ENCODE measurements around the gene SNRNP48.

DNA sequence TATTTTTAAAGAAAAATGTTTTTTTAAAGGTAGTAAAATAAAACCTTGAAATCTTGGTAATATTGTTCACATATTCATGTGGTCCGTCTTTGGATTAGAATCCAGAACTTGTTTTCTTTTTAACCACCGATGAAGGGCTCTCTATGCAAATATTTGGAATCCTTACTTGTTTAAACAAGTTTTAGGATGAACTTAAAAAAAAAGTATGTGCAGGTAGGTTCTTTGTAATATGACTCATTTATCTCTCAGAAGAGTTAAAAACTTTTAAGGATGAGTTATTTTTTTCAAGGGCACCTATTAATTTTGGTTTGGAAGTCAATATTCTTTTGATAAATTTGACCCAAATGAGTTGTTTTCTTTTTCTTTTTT is 39.6 kb upstream of the SNRNP48 start:
- TF ChIP-seq, protein P1, sequence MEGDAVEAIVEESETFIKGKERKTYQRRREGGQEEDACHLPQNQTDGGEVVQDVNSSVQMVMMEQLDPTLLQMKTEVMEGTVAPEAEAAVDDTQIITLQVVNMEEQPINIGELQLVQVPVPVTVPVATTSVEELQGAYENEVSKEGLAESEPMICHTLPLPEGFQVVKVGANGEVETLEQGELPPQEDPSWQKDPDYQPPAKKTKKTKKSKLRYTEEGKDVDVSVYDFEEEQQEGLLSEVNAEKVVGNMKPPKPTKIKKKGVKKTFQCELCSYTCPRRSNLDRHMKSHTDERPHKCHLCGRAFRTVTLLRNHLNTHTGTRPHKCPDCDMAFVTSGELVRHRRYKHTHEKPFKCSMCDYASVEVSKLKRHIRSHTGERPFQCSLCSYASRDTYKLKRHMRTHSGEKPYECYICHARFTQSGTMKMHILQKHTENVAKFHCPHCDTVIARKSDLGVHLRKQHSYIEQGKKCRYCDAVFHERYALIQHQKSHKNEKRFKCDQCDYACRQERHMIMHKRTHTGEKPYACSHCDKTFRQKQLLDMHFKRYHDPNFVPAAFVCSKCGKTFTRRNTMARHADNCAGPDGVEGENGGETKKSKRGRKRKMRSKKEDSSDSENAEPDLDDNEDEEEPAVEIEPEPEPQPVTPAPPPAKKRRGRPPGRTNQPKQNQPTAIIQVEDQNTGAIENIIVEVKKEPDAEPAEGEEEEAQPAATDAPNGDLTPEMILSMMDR (conservative IDR thresholded peaks at IDR 0.05; ENCODE audit: low read depth, low read length), result no peak
- TF ChIP-seq EZH2phosphoT487 (IDR thresholded peaks at IDR 0.05; ENCODE audit: borderline replicate concordance, low read length), result no peak
- no peak for TF ChIP-seq EZH2 (IDR thresholded peaks at IDR 0.05; ENCODE audit: low read length, unreplicated experiment)

Measured in PC-3 (cell line).